Body of pancreas (tissue), 4 donors: Measurements from ENCODE around the gene SMIM35.

Source experiments
- CTCF ChIP-seq, 7 experiments: fragments of 450-650 bp in 4 of 7; fragments of 200-600 bp in 3 of 7; sonication (generic) in 3 of 7; IDR thresholded peaks; one replicate each; pipeline ENCODE4 v1.5.1; 2016 to 2019; ENCODE audit warnings: antibody characterized with exemption in 7 of 7
- POLR2A ChIP-seq, 3 donors: fragments of 450-650 bp; IDR thresholded peaks; one replicate each; pipeline ENCODE4 v1.6.1; 2016; ENCODE audit warnings: antibody characterized with exemption in 3 of 3, mild to moderate bottlenecking in 2 of 3

- TF ChIP-seq CTCF (IDR thresholded peaks at IDR 0.05) (no peak), POLR2A (IDR thresholded peaks at IDR 0.05) (no peak)
Observed at GRCh38 chr11:117986981-117987574, 99.7 kb downstream of the SMIM35 start.
